Middle frontal gyrus (tissue), 1 donor: ENCODE results near the gene MATN1.

ENCODE experiments used
- DNase-seq: peaks from one replicate; pipeline ENCODE4 v3.0.0-alpha.2; 2015; ENCODE audit warnings: low spot score; ENCODE audit errors: extremely low spot score

The MATN1 gene

DNA sequence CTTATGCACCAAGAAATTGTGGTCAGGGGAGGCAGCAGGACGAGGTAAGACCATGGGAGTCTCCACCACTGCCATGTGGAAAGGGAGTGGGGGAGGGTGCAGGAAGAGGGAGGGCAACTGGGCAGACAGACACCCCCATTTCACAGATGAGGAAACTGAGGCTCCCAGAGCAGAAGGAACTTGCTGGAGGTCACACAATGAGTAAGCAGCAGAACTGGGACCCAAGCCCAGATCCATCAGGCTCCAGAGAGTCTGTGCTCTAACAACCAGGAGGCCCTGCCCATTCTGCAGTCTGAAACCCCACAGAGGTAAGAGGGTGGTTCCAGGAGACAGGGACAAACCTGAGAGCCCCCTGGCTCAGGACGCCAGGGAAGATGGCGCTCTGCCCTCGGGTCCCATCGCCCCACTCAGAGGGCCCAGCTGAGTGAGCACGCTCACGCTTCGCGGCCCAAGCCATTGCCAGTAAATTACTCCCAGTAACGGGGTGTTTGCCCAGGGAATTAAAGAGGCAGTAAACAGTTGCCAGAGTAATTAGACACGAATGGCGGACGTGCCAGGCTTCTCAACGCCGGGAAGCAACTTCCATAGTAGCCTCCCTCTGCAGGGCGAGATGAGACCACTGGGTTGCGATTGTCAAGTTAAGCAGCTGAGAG is 59.2 kb downstream of the MATN1 start:
- no peak for DNase-seq

GRCh38 chr1:30663596-30664091 is 59.7 kb downstream of the MATN1 start:
- DNase-seq: no peak

- DNase-seq: no peak
Measured at GRCh38 chr1:30662291-30662840, 61.0 kb downstream of the MATN1 start.

DNA sequence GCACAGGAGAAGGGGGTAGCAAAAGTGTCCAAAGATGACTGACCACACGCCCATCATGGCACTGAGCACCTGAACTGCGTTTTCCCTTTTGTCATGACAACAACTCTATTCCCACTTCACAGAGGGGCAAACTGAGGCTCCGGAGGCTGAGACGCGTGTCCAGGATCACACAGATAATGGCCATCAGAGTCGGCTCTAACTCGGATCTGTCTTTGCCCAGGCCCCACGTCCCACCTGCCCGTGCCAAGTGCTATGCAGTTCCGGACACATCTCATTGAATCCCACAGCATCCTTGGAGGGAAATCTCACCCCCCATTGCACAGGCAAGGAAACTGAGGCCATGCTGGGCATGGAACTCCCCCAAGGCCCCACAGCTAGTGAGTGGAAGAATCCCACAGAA is 62.1 kb downstream of the MATN1 start:
- no peak for DNase-seq
